ENCODE results near the gene JAKMIP3.

DNA sequence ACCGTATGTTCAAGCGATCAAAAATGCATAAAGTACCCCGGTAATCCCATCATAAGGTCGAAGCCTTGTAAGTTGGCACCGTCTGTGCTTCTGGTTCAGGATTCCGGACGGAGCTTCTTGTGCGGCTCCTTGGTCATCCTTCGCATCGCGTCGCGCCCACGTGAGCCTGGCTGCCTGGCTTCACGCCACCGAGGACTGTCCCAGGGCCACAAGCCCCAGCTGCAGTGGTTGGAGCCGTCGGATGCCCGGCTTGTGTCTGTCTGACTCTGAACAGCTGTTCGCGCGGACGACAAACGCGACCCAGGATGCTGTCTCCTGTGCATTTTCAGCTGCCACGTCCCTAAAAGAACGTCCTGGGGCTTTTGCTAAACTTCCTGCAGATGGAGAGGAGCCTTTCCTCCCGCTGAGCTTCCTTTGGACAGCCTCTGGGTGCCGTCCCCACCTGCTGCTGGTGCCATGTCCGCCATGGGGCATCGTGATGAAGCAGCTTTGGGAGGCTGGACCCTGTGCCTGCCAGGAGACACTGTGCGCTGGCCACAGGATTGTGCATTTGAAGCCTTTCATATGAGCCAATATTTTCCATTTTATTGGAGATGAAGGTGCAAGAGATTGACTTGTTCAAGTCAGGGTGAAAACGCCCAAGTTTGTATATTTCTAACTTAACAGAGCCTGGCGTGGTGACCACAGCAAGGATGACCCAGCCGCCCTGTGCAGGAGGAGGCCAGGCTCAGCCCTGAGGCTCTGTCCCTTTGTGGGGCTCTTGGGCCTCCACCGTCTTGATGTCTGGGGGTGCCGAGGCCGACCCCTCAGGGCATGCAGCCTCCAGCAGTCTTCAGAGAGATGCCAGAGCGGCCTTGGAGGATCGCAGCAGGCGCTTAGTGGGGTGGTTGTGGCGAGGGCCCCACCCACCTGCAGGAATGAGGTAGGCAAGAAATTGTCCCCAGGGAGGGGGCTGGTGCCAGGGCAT, 6.7 kb upstream of the JAKMIP3 start:
- TF ChIP-seq POLR2A (IDR thresholded peaks at IDR 0.05) (no peak), CTCF (IDR thresholded peaks at IDR 0.05) (no peak)

All from uterus (tissue), 2 donors.